OCI-LY1 (cell line): ENCODE data around the gene ELOA.
"Not testable (repeated sequence)": the region's sequence is repeated elsewhere in the genome, so short reads cannot be mapped to it uniquely, and the experiment has no call there.

Experiments
- H2AFZ ChIP-seq: fragments of 200-600 bp; sonication (generic), shearing (Covaris generic); 2 replicates; pipeline ENCODE4 v1.6.0; 2014; ENCODE audit warnings: antibody characterized with exemption, mild to moderate bottlenecking, low read length
- H3F3A ChIP-seq: fragments of 200-600 bp; sonication (generic), shearing (Covaris generic); 2 replicates; pipeline ENCODE4 v1.6.0; 2014; ENCODE audit warnings: mild to moderate bottlenecking, antibody characterized with exemption, low read length, moderate library complexity; ENCODE audit not compliant: insufficient read depth
- H3K27ac ChIP-seq: fragments of 200-600 bp; sonication (generic); 2 replicates; pipeline ENCODE4 v1.5.1; 2014; ENCODE audit warnings: low read length, mixed run types, mild to moderate bottlenecking, low read depth; ENCODE audit not compliant: poor library complexity, severe bottlenecking
- H3K27me3 ChIP-seq: fragments of 200-600 bp; sonication (generic); 2 replicates; pipeline ENCODE4 v1.6.0; 2014; ENCODE audit warnings: antibody characterized with exemption, mild to moderate bottlenecking, low read length, moderate library complexity; ENCODE audit not compliant: insufficient read depth
- H3K36me3 ChIP-seq: fragments of 200-600 bp; sonication (generic); 2 replicates; pipeline ENCODE4 v1.6.1; 2014; ENCODE audit warnings: mild to moderate bottlenecking, antibody characterized with exemption, low read length, moderate library complexity, mixed read lengths; ENCODE audit not compliant: insufficient read depth
- H3K4me1 ChIP-seq: fragments of 200-600 bp; sonication (generic); 2 replicates; pipeline ENCODE4 v1.5.1; 2014; ENCODE audit warnings: mild to moderate bottlenecking, low read length, moderate library complexity; ENCODE audit not compliant: insufficient read depth, severe bottlenecking
- H3K4me2 ChIP-seq: fragments of 200-600 bp; sonication (generic), shearing (Covaris generic); 2 replicates; pipeline ENCODE4 v1.6.1; 2014; ENCODE audit warnings: low read length
- H3K4me3 ChIP-seq: fragments of 200-600 bp; sonication (generic); 2 replicates; pipeline ENCODE4 v1.5.1; 2014; ENCODE audit warnings: low read length, low read depth, mild to moderate bottlenecking, mixed read lengths; ENCODE audit not compliant: poor library complexity, severe bottlenecking
- H3K79me2 ChIP-seq: fragments of 200-600 bp; shearing (Covaris generic); 2 replicates; pipeline ENCODE4 v1.6.1; 2016; ENCODE audit warnings: mixed run types, low read length, mixed read lengths; ENCODE audit not compliant: insufficient read depth
- H3K9ac ChIP-seq: fragments of 200-600 bp; sonication (generic), shearing (Covaris generic); 2 replicates; pipeline ENCODE4 v1.6.1; 2014; ENCODE audit warnings: mild to moderate bottlenecking, low read length, mixed read lengths
- H3K9me2 ChIP-seq: fragments of 200-600 bp; sonication (generic), shearing (Covaris generic); 2 replicates; pipeline ENCODE4 v1.6.1; 2014; ENCODE audit warnings: low read depth, mild to moderate bottlenecking, low read length, mixed read lengths
- H3K9me3 ChIP-seq: fragments of 200-600 bp; shearing (Covaris generic); 2 replicates; pipeline ENCODE4 v1.6.1; 2014; ENCODE audit warnings: low read length, mixed read lengths
- H4K20me1 ChIP-seq: fragments of 200-600 bp; sonication (generic), shearing (Covaris generic); 2 replicates; pipeline ENCODE4 v1.6.0; 2016; ENCODE audit warnings: mild to moderate bottlenecking, low read length; ENCODE audit not compliant: insufficient read depth
- EZH2 ChIP-seq: fragments of 200-600 bp; sonication (generic), shearing (Covaris generic); IDR thresholded peaks from 2 replicates; pipeline ENCODE4 v1.8.0; 2017; ENCODE audit warnings: borderline replicate concordance, mixed run types, mild to moderate bottlenecking, antibody characterized with exemption, low read length, moderate library complexity, mixed read lengths
- TF ChIP-seq, protein P1 (sequence below): fragments of 200-600 bp; sonication (generic), shearing (Covaris generic); IDR thresholded peaks from 2 replicates; pipeline ENCODE4 v1.5.1; 2017; ENCODE audit warnings: mild to moderate bottlenecking, antibody characterized with exemption, low read length, moderate library complexity, mixed read lengths

ELOA gene

GRCh38 chr1:23800400-23801337 is 57.4 kb downstream of the ELOA start, which contains the start of gene GALE:
TSS of gene GALE (minus strand) at chr1:23800754. CDS start at chr1:23799007, 1,747 bp downstream.
- no peaks in the 10 kb centered on the region for H3K9me2 ChIP-seq
- H3F3A ChIP-seq = no peaks in the 10 kb centered on the region
- H3K4me1 ChIP-seq = peaks cover 21% of the 10 kb centered on the region
- H3K4me2 ChIP-seq = peak within 1 kb of the TSS; percentile 93
- H3K27me3 ChIP-seq = no peaks in the 10 kb centered on the region
- H3K27ac ChIP-seq = no peak within 1 kb of the TSS
- no peaks in the 10 kb centered on the region for H3K79me2 ChIP-seq
- H2AFZ ChIP-seq = no peak within 1 kb of the TSS
- TF ChIP-seq EZH2 = no peak
- TF ChIP-seq, protein P1, sequence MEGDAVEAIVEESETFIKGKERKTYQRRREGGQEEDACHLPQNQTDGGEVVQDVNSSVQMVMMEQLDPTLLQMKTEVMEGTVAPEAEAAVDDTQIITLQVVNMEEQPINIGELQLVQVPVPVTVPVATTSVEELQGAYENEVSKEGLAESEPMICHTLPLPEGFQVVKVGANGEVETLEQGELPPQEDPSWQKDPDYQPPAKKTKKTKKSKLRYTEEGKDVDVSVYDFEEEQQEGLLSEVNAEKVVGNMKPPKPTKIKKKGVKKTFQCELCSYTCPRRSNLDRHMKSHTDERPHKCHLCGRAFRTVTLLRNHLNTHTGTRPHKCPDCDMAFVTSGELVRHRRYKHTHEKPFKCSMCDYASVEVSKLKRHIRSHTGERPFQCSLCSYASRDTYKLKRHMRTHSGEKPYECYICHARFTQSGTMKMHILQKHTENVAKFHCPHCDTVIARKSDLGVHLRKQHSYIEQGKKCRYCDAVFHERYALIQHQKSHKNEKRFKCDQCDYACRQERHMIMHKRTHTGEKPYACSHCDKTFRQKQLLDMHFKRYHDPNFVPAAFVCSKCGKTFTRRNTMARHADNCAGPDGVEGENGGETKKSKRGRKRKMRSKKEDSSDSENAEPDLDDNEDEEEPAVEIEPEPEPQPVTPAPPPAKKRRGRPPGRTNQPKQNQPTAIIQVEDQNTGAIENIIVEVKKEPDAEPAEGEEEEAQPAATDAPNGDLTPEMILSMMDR = no peak
- H3K9me3 ChIP-seq = no peaks in the 10 kb centered on the region
- peak within 1 kb of the TSS; percentile 93 for H3K9ac ChIP-seq
- H3K36me3 ChIP-seq = peaks cover 17% of the 10 kb centered on the region; the same call in 1 of the 2 replicates
- no peaks in the 10 kb centered on the region for H4K20me1 ChIP-seq
- peak within 1 kb of the TSS; percentile 86 for H3K4me3 ChIP-seq

DNA sequence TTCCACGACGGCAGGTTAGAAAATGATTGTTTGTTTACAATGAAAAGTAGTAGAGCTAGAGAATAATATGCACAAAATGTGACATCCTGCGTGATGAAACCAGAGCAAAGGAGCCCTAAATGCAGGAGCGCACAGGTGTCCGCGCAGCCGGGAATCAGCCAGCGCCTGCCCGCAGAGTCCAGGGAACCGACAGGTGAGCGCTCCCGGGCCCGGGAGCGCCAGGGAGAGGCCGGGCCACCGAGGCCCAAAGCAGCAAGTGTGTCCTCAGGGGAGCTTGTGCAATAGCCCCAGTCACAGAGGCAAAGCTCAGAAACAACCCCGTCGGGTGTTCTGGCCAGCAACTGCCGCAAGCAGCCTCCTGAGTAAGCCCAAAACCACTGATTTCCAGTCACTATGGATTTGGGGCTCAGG is 58.1 kb downstream of the ELOA start:
- Histone ChIP-seq H3K36me3 (peaks cover 13% of the 10 kb centered on the region; the same call in 1 of the 2 replicates), H3K9ac (peak overlapping the region; percentile 93), H3K4me1 (peaks cover 21% of the 10 kb centered on the region), H3F3A (no peaks in the 10 kb centered on the region), H3K4me2 (peak overlapping the region; percentile 93), H3K79me2 (no peaks in the 10 kb centered on the region), H4K20me1 (no peaks in the 10 kb centered on the region), H3K4me3 (peak overlapping the region; percentile 86), H3K9me3 (no peaks in the 10 kb centered on the region), H3K27me3 (no peaks in the 10 kb centered on the region), H3K9me2 (no peaks in the 10 kb centered on the region), H2AFZ (no peak overlapping the region), H3K27ac (no peak overlapping the region)
- TF ChIP-seq, protein P1 = no peak
- TF ChIP-seq EZH2 = no peak

DNA sequence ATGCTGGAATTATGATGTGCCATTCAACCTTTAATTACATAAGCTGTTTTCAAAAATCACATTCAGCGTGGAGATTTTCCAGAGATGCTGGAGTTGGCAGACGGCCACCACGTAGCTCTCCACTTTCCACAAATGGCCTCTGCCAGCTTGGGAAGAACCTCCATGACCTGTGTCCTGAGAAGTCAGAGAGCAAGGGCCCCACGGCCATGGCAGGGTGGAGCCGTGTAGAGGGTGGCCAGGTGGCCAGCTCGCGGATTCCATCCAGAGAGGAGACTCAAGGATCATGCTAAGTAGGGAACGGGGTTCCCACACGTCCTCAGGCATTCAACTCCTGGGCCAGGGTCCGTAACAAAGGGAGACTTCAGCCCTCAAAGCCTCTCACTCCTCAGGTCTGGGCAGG is 58.6 kb downstream of the ELOA start:
- H3K4me3 ChIP-seq = peak overlapping the region; percentile 86
- H3K9me3 ChIP-seq = no peaks in the 10 kb centered on the region
- H3K9me2 ChIP-seq = no peaks in the 10 kb centered on the region
- H3K79me2 ChIP-seq = no peaks in the 10 kb centered on the region
- no peak overlapping the region for H3K27ac ChIP-seq
- H2AFZ ChIP-seq = no peak overlapping the region
- no peak for TF ChIP-seq EZH2
- TF ChIP-seq, protein P1 = no peak
- peak overlapping the region; percentile 93; the same call in 1 of the 2 replicates for H3K4me2 ChIP-seq
- H3K27me3 ChIP-seq = no peaks in the 10 kb centered on the region
- no peaks in the 10 kb centered on the region for H4K20me1 ChIP-seq
- H3F3A ChIP-seq = no peaks in the 10 kb centered on the region
- peaks cover 21% of the 10 kb centered on the region for H3K4me1 ChIP-seq
- H3K36me3 ChIP-seq = peaks cover 11% of the 10 kb centered on the region; the same call in 1 of the 2 replicates
- peak overlapping the region; percentile 93; the same call in 1 of the 2 replicates for H3K9ac ChIP-seq

DNA sequence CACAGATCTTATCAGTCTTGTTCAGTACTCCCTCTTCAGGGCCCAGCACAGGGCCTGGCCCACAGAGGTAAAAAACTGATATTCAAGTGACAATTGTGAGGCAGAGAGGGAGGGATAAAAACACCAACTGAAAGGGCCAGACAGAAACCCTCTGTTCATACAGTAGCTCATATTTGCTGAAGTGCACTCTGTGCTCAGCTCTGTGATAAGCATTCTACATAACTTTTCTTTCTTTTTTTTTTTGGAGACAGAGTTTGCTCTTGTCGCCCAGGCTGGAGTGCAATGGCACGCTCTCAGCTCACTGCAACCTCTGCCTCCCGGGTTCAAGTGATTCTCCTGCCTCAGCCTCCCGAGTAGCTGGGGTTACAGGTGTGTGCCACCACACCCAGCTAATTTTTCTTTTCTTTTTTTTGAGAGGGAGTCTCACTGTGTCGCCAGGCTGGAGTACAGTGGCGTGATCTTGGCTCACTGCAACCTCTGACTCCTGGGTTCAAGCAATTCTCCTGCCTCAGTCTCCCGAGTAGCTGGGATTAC is 59.6 kb downstream of the ELOA start:
- not testable (repeated sequence) for H3K79me2 ChIP-seq, H3K27me3 ChIP-seq, H3K27ac ChIP-seq, H3K9me2 ChIP-seq, H4K20me1 ChIP-seq, H3K36me3 ChIP-seq, H3K9ac ChIP-seq, H3F3A ChIP-seq, H3K4me3 ChIP-seq, H3K4me2 ChIP-seq, H2AFZ ChIP-seq, H3K9me3 ChIP-seq
- peaks cover 21% of the 10 kb centered on the region for H3K4me1 ChIP-seq
